Activated T-cell treated with anti-CD3 and anti-CD28 coated beads for 48 hours (primary cell): ENCODE measurements around the gene SETMAR.
"Not testable (repeated sequence)": the region's sequence is repeated elsewhere in the genome, so short reads cannot be mapped to it uniquely, and the experiment has no call there.

Source experiments
- DNase-seq: peaks from one replicate; pipeline ENCODE4 v3.0.0-alpha.2; 2020; ENCODE audit warnings: low read depth

Gene SETMAR

DNA sequence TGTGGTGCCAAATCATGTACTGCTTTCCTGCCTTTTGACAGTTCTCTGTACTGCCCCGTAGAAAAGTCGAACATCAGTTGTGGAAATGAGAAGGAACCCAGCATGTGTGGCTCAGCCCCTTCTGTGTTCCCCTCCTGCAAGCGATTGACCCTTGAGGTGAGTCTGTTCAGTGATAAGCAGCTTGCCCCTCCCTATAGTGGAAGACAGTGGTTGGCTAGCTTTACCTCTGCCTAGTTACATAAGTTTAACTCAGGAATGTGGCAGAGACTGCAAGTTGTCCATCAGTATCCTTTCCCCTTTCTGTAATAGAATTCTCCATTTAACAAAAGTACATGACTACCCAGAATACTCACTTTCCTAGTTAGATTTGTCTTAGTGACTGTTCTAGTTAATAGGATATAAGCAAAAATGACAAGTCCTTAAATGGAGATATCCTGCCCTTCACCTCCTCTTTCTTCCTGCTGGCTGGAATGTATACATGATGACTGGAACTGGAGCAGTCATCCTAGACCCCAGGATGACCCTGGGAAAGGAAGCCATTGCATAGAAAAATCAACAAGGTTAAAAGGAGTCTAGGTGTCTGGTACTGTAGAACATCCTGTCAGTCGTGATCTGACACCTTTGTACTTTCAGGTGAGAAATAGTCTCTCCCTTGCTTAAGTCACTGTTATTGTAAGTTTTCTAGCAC is 10.6 kb downstream of the SETMAR start:
- DNase-seq: no peak

DNA sequence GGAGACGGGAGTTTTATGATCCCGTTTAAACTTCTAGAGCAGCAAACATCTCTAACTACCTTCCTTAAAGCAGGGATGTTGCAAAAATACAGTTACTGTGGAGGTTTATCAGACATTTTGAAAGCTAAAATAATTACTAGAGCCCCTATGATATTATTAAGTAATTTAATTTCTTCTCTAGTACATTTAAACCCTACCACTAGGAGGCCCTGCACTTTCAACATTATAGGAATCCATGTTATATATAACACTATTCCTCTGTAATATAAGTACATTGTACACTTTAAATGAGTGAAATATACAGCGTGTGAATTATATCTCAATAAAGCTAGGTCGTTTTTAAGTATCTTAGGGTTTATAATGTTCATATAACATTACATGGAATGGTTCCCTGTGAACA is 11.5 kb downstream of the SETMAR start:
- no peak for DNase-seq

DNA sequence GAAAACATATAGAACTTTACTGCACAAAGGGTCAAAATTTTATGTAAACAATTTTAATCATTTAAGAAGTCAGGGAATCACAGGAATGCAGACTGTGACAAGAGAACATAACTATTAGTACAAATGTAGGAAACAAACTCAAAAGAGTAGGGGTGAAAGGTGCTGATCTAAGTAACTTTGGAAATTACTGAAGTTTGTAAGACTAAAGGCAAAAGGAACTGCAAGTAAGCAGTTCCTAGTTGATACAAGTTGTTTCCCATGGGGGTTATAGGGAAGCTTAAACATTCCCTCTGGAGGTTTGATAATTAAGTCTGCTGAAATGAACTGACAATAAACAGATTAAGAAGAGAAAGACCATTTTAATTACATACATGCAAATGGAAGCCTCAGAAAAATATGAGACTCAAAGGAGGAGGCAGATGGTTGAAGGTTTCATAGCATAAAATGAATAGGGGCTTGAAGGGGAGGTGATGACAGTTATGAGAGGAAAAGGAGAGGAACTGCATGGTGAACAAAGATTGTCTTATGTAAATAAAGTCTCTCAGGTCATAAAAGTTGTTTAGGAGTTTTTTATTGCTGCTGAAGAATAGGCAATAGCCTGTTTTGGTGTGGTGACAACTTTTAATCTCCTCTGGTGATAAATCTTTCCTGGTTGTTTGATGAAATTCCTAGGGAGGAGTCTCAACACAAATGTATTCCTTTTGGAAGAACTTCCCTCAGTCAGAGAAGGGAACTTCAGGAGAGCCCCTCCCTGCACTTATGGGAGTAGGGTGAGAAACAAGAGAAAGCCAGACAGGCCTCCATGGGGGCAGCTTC is 17.1 kb downstream of the SETMAR start:
- DNase-seq: no peak

DNA sequence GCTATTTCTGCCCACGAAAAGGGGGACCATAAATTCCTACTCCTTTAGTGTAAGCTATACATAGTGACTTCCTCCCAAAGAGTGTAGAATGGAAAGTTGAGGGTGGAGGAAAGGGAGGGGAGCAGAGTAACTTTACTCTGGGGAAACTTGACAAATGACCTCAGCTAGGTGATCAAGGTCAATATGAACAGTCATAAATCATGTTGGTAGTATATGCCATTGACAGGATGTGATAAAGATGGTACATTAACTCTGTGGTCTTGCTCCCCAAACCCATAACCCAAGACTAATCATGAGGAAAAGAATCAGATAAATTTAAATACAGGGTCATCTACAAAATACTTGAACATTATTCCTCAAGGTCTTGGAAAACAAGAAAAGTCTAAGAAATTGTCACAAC is 18.6 kb downstream of the SETMAR start:
- DNase-seq: no peak

DNA sequence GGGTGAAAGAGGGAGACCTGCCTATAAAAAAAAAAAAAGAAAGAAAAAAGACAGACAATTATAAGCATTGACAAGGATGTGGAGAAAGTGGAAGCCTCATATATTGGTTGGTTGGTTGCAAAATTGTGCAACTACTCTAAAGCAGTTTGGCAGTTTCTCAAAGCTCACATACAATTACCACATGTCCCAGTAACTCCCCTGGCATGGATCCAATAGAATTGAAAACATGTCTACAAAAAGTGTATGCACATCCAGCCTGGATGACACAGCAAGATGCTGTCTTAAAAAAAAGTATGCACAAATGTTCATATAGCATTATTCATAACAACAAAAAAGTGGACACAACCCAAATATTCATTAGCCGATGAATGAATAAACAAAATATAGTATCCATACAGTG is 19.5 kb downstream of the SETMAR start:
- DNase-seq: no peak

DNA sequence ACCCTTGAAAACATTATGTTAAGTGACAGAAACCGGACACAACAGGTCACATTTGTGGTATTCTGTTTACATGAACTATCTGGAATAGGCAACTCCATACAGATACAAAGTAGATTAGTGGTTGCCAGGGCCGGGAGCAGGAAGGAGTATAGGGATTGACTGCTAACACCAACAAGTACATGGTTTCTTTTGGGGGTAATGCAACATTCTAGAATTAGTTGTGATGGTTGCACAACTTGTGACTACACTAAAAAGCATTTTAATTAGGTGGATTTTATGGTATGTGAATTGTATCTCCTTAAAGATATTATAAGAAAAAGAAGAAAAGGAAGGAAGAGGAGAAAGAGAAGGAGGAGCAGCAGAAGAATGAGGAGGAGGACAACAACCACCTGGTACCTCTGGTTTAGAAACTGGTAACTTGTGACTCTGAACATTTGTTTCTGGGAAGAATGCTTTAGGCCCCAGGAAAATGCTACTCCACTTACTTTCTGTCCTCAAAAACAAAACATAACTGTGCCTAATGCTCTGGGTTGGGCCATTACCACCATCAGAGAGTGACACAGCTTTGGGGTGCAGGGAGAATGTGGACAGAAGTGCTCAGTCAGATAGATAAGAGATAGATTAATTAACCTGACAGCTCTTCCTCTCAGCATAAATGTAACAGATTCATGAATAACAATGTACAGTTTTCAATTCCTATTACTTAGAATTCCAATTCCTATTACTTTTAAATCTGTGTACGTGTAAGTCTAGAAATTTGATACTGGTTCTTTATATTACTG is 20.3 kb downstream of the SETMAR start:
- no peak for DNase-seq

DNA sequence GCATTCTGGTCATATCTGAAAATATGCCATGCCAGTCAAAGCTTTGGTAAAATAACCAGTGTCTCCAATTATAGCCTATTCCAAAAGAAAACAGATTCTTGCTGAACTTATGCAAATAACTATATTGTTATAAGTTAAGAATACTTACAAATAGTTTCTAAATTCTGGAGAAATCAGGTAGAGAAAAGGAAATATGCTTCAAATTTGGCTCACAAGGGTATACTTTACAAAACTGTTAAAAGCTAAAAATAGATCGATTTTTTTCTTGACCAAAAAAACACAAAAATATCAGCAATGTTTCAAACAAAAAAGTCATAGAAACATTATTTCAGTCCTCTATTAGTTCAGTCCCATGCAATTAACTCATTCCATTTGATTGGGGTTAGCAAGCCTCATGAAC is 23.7 kb downstream of the SETMAR start:
- DNase-seq: no peak

DNA sequence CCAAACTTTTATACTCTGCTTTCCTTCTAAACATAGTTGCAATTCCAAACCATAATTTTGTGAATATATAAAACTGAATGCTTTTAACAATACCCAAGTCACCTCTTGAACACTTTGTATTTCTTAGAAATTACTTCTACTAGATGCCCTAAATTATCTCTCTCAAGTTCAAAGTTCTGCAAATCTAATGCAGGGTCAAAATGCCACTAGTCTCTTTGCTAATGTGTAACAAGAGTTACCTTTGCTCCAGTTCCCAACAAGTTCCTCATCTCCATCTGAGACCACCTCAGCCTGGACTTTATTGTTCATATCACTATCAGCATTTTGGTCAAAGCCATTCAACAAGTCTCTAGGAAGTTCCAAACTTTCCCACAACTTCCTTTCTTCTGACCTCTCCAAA is 26.6 kb downstream of the SETMAR start:
- not testable (repeated sequence) for DNase-seq

DNA sequence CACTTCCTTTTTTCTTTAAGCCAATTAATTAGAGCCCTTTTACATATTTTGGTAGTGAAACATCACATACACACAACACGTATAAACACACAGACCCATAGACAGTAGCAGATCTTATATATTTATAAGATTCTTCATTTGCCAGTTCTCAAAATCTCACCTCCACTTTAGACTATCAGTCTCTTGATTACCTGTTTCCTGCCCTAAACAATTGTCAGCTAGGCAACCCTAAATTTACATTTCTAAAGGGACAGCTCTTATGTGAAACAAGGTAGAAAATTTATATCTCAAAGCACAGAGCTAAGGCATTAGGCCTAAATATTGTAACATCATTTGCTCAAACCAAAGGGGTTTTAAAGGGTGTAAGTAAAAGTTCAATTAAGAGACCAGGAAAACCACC is 28.9 kb downstream of the SETMAR start:
- no peak for DNase-seq

DNA sequence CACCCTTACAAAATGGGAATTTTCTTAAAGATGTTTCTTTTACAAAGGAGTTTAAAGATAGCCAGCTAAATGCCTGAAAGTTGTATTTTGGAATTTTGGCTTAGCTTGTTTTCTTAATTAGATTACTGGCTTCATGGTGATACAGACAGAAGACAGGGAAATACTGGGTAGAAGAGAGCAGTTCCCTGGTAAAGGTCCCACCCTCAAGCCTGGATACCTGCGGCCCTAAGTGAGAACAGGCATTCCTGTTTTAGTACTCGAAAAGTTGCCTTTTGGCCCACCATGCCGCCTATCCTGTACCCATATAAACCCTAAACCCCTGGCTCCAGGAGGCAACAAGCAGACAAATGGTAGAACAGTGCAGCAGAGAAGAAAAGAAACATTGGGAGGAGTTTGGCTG is 29.4 kb downstream of the SETMAR start:
- DNase-seq: no peak

DNA sequence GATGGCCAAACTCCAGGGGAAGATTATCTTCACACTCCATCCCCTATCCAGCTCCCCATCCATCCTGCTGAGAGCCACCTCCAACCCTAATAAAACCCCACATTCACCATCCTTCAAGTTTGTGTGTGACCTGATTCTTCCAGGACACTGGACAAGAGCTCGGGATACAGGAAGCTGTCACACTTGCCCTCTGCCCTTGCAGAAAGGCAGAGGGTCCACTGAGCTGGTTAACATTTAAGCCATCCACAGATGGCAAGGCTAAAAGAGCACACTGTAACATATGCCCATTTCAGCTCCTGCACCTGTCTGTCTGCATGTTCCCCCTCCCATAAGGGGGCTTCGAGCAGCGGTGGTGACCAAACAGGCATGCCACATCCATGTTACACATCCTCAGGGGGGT is 29.8 kb downstream of the SETMAR start:
- no peak for DNase-seq

DNA sequence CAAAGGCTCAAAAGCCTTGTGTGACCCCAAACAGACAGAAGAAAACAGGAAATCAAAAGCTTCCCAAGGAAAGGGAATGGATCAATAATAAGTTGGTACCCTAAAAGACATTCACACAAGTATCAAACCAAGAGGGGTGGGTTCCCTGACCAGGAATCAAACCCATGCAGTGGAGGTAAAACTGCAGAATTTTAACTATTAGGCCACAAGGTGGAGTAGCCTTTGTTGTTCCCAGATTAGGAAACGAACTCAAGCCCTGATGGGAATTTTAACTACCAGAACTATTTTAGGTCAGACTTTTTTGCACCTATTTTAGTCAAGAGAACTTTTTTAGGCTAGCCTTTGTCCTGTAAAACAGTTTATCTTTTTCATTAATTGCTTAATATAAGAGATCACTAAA is 31.4 kb downstream of the SETMAR start:
- DNase-seq: no peak

DNA sequence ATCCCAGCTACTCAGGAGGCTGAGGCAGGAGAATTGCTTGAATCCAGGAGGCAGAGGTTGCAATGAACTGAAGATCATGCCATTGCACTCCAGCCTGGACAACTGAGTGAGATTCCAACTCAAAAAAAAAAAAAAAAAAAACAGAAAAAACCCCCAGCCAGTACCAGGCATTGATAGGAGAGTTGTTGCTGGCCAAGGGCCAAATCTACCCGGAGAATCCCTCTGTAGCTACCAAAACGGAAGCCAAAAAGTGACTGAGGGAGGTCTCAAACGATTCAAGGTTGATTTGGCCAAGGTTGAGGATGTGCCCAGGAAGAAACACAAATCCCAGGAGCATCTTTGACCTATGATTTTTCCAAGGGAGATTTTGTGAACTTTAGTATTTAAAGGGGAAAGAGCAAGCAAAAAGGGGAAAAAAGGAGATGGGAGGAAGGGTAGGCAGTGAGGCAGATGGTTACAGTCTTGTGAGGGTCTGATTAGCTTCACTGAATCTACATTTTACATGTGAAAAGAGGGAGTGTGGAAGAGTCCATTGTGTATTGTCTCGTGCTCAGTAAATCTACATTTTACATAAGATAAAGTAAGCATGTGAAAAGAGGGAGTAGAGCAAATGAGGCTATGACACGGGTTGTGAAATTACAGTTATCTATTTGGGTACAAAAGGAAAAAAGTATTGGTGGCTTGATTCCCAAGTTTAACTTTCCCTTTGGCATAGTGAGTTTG is 32.8 kb downstream of the SETMAR start:
- no peak for DNase-seq

DNA sequence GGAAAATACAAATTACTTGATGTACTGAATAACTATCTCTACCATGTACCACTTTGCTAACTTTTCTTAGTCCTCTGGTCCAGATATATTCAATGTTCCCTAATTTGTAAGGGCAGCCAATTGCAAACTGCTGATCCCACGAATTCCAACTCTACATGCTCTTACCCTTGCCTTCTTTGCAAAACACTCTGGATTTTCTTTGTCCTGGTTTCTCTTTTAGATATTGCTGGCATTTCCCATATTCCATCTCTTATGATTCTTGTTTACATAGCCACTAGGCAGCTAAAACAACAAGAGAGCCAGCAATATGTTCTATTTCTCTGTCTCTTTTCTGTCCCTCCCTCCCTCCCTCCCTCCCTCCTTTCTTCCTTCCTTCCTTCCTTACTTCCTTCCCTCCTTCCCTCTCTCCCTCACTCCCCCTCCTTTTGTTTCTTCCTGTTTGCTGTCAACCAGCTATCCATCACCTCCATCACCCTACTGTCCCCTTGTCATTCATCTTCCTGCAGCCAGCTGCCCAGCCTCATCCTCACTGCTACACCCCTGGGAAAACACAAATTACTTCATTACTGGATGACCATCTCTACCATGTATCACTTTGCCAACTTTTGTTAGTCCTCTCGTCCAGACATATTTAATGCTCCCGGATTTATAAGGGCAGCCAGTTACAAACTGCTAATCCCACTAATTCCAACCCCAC is 33.8 kb downstream of the SETMAR start:
- DNase-seq: no peak

DNA sequence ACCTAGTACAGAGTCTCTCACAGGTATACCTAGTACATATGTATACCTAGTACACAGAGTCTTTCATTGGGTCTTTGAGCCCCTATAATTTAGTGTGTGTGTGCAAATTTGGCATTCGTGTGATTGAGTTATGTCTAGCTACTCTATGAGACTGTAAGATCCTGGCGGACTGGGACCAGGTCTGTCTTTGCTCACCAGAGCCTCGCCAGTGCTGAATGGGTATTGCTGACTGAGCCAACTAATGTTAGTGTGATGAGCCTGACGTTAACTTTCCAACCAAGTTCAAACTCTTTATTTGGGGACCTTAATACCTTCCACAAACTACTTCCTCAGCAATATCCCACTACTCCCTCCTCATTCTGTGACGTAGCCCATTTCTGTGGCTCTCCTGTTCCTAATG is 35.6 kb downstream of the SETMAR start:
- no peak for DNase-seq

DNA sequence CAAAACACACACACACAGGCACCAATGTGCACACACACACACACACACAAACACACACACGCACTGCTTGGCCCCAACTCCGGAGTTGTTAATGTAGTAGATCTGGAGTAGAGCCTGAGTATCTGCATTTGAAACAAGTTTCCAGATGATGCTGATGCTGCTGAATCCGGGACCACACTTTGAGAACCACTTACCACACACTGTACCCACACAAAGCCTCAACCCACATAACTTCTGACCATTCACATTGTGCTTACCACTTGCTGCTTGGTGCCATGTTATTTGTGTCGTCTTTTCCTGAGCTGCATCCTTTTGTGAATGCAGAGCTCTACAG is 36.9 kb downstream of the SETMAR start:
- no peak for DNase-seq

DNA sequence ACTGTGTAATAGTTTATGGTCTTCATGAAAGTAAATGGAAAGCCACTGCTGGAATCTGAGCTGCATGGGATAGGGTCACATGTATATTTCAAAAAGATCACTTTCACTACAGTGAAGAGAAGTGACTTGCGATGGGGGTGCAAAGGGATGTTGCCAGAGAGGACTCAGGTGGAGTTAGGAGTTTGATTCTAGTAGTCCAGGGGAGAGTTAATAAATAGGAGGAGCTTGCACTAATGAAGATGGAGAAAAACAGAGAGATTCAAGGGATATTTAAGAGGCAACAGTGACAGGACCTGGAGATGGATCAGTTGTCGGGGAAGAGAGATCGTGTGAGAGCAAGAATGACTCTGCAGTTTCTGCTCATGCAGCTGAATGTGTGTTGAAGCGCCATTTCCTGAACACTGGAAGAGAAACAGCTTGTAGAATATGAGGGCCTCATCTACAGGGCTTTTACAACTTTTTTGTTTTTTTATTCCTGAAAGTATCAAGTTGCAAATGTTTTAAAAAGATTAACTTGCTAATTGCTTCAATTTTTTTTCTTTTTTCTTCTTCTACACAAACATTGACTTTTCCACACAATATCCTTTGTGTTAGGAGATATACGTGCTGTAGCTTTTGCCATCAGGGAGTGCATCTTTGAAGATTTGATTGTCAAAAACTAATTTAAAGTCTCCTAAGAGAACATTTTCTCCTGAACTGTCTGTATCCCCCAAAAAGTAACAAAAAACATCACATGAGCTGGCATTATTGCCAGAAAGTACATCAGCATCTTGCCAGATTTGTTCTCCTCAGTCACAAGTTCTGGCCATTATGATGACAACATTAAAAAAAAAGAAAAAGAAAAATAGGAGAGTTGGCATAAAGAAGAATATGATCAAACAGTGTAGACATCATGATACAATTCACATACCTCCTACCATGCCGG is 37.5 kb downstream of the SETMAR start:
- no peak for DNase-seq

DNA sequence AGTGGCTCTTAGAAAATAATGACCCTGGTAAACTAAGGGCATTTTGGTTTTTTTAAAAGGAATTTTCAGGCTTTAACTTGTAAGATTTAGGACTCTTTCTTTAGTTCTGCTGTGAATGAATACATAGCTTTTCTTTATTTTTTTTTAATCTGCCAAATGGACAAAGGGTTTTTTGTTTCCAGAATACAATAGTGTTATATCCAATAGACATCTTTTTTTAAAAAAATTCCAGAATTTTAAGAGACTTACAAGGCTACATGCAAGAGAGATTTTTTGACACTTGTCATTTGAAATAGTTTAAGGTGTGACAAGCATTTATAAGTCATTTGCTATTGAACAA is 38.1 kb downstream of the SETMAR start:
- no peak for DNase-seq

DNA sequence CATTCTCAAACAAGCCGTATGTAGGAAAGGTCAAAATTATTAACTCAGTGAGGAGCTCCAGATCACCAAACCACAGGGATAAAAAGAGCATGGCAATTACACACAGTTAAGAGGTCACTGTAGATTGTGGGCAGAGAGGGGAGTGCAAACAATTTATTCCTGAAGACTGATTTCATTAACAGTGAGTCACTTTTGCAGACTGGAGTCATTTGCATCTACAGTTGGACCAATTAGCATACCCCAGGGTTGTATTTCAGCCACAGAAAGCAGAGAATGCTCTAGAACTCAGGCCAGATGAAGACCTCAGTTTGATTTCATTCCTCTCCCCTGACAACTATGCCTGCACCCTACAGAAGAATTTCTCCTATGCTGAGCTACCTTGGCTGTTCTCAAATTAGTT is 40.1 kb downstream of the SETMAR start:
- no peak for DNase-seq

DNA sequence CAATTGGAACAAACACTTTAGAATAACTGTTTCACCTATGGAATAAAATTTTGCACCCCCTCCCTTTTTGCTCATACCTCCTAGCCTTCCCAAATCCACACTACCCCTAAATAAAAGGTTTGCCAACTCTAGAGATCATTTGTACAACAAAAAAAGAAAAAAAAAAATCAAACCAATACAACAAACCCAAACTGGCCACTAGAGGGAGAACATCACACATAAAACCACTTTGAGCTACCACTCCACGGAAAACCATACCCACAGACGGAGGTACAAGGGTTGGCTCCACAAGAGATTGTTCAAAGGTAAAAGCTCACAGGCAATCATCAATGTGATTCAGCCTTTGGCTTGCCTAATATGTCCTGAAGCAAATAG is 47.6 kb downstream of the SETMAR start:
- DNase-seq: peak; percentile 14
